Activated CD8-positive, alpha-beta memory T cell treated with anti-CD3 and anti-CD28 coated beads, Interleukin-2, amount 10 ng/mL, durations not matched to agents 7 days and 5 days (primary cell): ENCODE results near the gene PEDS1. TPM values are rescaled to one million over a fixed set of nuclear protein-coding genes. Genes with fewer than 3 reads are reported as not detected.
"Not testable (repeated sequence)": the region's sequence is repeated elsewhere in the genome, so short reads cannot be mapped to it uniquely, and the experiment has no call there.

ENCODE experiments used
- ATAC-seq: fragments of 150-1000 bp; cut with Tn5 transposase; one replicate; pipeline ENCODE4 v1.10.0; 2021; ENCODE audit warnings: moderate library complexity
- CTCF ChIA-PET: fragments of 350-600 bp; sonication (Branson Sonifier 250); formaldehyde crosslinking; loops from one replicate; lab custom pipeline; 2021; ENCODE audit warnings: antibody characterized with exemption; lab: Charles Lee
- DNase-seq: peaks from one replicate; pipeline ENCODE4 v3.0.0-alpha.2; 2020
- H3K27ac Mint-ChIP-seq: one replicate; pipeline ENCODE4 v1.8.0; 2021; ENCODE audit warnings: mild to moderate bottlenecking, mixed read lengths
- H3K27me3 Mint-ChIP-seq: one replicate; pipeline ENCODE4 v1.8.0; 2021; ENCODE audit warnings: mixed read lengths
- H3K36me3 Mint-ChIP-seq: one replicate; pipeline ENCODE4 v1.8.0; 2021; ENCODE audit warnings: mild to moderate bottlenecking, mixed read lengths
- H3K4me1 Mint-ChIP-seq: one replicate; pipeline ENCODE4 v1.8.0; 2021; ENCODE audit warnings: mixed read lengths
- H3K4me3 Mint-ChIP-seq: one replicate; pipeline ENCODE4 v1.8.0; 2021; ENCODE audit warnings: mild to moderate bottlenecking, moderate library complexity, mixed read lengths
- H3K9me3 Mint-ChIP-seq: one replicate; pipeline ENCODE4 v1.8.0; 2022; ENCODE audit warnings: low read depth, mixed read lengths
- total RNA-seq, 2 experiments: library from RNA; stranded (reverse); gene quantifications; one replicate each; pipeline ENCODE4 v1.2.3, GENCODE V29; 2021

PEDS1 gene
- total RNA-seq = 10 to 100 TPM; 24.2 to 25.4 TPM

DNA sequence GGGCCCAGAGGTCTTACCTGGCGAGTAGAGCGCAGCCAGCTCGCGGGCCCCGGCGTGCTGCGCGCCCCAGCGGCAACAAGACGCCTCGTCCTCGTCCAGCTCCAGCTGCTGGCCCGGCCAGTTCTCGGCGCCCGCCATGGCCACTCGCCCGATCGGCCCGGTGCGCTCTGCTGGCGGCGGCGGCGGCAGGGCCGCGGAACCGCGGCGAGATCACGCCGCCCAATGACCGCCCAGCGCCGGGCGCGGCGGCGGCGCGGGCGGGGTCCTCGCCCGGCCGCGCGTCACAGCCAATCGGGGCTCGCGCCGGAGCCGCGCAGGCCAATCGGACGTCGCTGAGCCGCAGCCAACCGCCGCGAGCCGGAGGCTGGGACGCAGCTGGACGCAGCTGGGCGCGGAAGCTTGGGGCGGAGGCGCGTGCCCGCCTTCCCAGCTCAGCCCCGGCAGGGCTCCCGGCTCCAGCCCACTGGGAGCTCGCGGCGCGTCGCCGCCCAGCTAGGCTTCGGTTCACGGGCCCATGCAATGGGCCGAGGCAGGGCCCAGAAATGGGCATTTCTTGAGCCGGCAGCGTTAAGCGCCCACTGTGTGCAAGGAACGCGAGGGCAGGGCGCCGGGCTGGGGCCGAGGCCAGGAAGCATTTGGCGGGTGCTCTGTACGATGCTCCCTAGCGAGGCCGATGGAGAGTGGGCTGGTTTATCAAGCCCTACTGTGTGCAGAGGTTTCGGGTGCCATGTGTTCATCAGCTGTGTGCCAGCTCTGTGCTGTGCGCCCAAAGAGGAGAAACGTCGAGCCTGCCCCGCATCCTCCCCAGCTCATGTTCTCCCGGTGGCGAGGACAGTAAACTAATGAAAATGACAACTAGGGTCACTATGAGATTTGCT, at the start of gene PEDS1:
Gene PEDS1, minus strand, starts transcription at position 224 of the 878 bp plus-strand sequence. Its CDS starts 86 bp downstream, at position 138.
- H3K27ac Mint-ChIP-seq = peak within 1 kb of the TSS; percentile 88
- no peaks in the 10 kb centered on the region for H3K9me3 Mint-ChIP-seq
- H3K4me3 Mint-ChIP-seq = peak within 1 kb of the TSS; percentile 89
- ATAC-seq (peak; percentile 98), DNase-seq (peak; percentile 90)
- H3K4me1 Mint-ChIP-seq = peaks cover 37% of the 10 kb centered on the region
- CTCF ChIA-PET = interaction anchor here (0.6 to 6.0 kb wide), 21 partner anchors 9 to 334 kb away, joined by 3 to 67 read pairs (median 6); partner anchors contain the start of gene UBE2V1
- peaks cover 8% of the 10 kb centered on the region for H3K36me3 Mint-ChIP-seq
- H3K27me3 Mint-ChIP-seq = no peaks in the 10 kb centered on the region

DNA sequence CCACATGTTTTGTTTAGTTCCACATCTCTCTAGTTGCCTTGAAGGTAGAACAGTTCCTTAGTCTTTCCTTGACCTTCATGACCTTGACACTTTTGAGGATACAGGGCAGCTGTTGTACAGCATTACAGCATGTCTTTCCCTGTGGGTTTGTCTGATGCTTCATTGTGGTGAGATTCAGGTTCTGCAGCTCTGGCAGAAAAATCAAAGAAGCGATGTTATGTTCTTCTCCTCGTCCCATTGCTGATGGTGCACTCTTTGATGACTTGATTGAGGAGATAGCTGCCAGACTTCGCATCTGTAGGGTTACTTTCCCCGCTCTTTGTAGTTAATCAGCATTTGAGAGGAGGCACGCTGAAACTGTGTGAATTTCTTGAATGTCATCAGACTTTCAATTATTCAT, 49.2 kb upstream of the PEDS1 start:
- no peak overlapping the region for H3K27ac Mint-ChIP-seq

DNA sequence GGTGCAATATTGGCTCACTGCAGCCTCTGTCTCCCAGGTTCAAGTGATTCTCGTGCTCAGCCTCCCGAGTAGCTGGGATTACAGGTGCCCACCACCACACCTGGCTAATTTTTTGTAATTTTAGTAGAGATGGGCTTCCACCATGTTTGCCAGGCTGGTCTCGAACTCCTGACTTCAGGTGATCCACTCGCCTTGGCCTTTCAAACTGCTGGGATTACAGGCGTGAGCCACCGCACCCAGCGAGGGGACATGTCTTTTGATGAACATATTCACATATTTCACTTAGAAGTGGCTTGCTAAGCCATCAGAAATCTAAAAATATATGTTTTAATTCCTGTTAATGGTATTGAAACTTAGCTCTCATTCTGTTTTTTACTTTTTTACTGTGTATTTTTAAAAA, 48.2 kb upstream of the PEDS1 start:
- CTCF ChIA-PET = interaction anchor here (1.5 kb wide), 1 partner anchor 23 kb away, joined by 4 read pairs; no protein-coding TSS in a partner anchor
- not testable (repeated sequence) for H3K4me3 Mint-ChIP-seq, H3K27ac Mint-ChIP-seq, H3K36me3 Mint-ChIP-seq, H3K4me1 Mint-ChIP-seq, H3K27me3 Mint-ChIP-seq, H3K9me3 Mint-ChIP-seq, ATAC-seq, DNase-seq

More for the DNA sequence above, 49.2 kb upstream of the PEDS1 start:
- Mint-ChIP-seq H3K9me3 (peaks cover 2% of the 10 kb centered on the region), H3K36me3 (peaks cover 3% of the 10 kb centered on the region), H3K27me3 (peaks cover 7% of the 10 kb centered on the region), H3K4me3 (no peak overlapping the region), H3K4me1 (no peaks in the 10 kb centered on the region)
- CTCF ChIA-PET = no interaction called here
- no peak for DNase-seq
- ATAC-seq = no peak

DNA sequence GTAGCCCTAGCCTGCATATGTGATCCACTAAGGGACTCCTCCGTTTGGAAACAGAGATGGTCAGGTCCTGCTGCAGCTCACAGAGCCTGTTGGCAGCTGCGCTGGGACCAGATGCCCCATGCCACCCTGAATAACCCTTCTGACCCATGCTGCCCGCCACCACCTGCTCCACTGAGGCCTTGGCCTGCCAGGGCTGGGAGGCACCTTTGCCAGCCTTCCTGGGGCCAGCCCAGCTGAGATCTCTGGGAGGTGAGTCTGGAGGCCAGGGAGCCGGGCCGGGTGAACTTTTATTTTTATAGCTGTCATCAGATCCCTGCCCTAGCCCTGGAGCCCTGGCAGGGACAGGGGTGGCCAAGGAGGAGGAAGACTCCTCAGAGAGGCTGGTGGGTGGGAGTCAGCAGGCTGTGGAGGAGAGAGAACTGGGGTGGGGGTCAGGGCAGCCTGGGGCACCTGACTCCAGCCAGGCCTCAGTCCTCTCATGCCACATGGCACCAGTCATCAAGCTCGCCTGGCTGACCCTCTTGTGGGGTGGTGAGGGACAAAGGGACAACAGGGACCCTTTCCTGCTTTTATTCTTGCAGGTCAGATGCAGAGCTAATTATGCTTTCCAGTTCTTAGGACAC, 47.1 kb upstream of the PEDS1 start:
- Mint-ChIP-seq H3K4me1 (no peaks in the 10 kb centered on the region), H3K9me3 (peaks cover 2% of the 10 kb centered on the region), H3K27ac (no peak overlapping the region), H3K36me3 (peaks cover 3% of the 10 kb centered on the region), H3K4me3 (no peak overlapping the region), H3K27me3 (peaks cover 5% of the 10 kb centered on the region)
- DNase-seq = no peak
- CTCF ChIA-PET = interaction anchor here (1.5 to 1.7 kb wide), 2 partner anchors 12 to 22 kb away, joined by 4 read pairs; no protein-coding TSS in a partner anchor
- no peak for ATAC-seq

DNA sequence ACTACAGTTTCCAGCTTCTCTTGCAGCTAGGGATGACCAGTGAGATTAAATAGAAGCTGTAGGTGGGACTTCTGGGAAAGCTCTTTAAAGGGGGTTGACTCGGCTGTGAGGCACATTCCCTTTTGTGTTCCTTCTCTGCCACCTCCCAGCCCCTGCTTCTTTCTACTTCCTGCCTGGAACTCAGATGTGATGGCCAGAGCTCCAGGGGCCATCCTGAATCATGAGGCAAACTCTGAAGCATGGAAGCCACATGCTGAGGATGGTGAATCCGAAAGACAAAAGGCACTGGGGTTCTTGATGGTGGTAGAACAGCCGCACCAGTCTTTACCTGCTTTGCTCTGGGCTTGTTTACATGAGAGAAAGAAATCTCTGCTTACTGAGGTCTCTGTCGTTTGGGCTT, 46.2 kb upstream of the PEDS1 start:
- DNase-seq (no peak), ATAC-seq (no peak)
- CTCF ChIA-PET = interaction anchor here (0.8 to 1.7 kb wide), 6 partner anchors 9 to 389 kb away, joined by 3 to 6 read pairs (median 3); no protein-coding TSS in a partner anchor
- H3K4me1 Mint-ChIP-seq = peaks cover 2% of the 10 kb centered on the region
- H3K4me3 Mint-ChIP-seq = no peak overlapping the region
- H3K27ac Mint-ChIP-seq = no peak overlapping the region
- peaks cover 2% of the 10 kb centered on the region for H3K9me3 Mint-ChIP-seq
- H3K27me3 Mint-ChIP-seq = peaks cover 5% of the 10 kb centered on the region
- H3K36me3 Mint-ChIP-seq = peaks cover 3% of the 10 kb centered on the region

DNA sequence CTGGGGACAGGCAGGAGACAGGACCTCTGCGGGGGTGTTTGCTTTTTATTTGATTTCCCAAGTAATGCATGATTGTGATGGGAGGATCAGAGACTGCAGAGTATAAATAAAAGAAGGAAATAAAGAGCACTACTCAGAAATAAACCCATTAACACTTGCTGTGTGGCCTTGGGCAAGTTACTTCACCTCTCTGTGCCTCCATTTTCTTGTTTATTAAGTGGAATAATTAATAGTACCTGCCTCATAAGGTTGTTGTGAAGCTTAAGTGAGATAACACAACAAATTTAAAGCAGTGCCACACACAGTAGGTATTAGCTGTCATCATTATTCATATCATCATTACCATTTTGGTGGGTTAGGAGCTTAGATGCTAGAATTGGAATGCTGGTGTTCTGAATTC, 45.2 kb upstream of the PEDS1 start:
- Mint-ChIP-seq H3K9me3 (no peaks in the 10 kb centered on the region), H3K36me3 (peaks cover 5% of the 10 kb centered on the region), H3K4me3 (no peak overlapping the region), H3K4me1 (peaks cover 8% of the 10 kb centered on the region), H3K27me3 (peaks cover 3% of the 10 kb centered on the region), H3K27ac (no peak overlapping the region)
- CTCF ChIA-PET = interaction anchor here (1.0 to 1.7 kb wide), 2 partner anchors 48 to 265 kb away, joined by 3 to 6 read pairs; no protein-coding TSS in a partner anchor
- DNase-seq (no peak), ATAC-seq (no peak)

DNA sequence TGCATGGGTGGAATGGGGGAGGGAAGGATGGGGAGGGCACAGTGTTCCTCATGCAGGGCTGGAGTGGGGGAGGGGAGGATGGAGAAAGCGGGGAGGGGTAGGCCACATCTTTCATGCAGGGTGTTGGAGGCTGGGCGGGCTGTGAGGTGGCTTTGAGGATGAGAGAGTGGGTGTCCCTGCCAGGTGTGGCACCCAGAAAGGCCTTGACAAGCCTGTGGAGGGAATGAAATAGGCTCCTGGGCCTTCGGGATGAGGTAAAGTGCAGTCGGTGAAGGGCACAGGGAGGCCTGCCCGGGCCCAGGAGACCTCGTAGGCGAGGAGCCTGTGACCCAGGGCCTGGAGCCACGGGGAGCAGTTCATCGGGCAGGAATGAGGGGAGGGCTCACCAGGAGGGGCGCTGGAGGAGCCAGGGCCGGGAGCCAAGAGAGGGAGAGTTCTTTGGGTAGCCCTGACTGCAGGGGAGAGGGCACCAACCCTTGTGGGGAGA, 44.7 kb upstream of the PEDS1 start:
- DNase-seq (no peak), ATAC-seq (no peak)
- Mint-ChIP-seq H3K4me3 (no peak overlapping the region), H3K27ac (no peak overlapping the region), H3K27me3 (peaks cover 3% of the 10 kb centered on the region), H3K9me3 (no peaks in the 10 kb centered on the region), H3K4me1 (peaks cover 13% of the 10 kb centered on the region), H3K36me3 (peaks cover 8% of the 10 kb centered on the region)
- CTCF ChIA-PET = interaction anchor here (1.7 kb wide), 1 partner anchor 265 kb away, joined by 6 read pairs; no protein-coding TSS in a partner anchor

DNA sequence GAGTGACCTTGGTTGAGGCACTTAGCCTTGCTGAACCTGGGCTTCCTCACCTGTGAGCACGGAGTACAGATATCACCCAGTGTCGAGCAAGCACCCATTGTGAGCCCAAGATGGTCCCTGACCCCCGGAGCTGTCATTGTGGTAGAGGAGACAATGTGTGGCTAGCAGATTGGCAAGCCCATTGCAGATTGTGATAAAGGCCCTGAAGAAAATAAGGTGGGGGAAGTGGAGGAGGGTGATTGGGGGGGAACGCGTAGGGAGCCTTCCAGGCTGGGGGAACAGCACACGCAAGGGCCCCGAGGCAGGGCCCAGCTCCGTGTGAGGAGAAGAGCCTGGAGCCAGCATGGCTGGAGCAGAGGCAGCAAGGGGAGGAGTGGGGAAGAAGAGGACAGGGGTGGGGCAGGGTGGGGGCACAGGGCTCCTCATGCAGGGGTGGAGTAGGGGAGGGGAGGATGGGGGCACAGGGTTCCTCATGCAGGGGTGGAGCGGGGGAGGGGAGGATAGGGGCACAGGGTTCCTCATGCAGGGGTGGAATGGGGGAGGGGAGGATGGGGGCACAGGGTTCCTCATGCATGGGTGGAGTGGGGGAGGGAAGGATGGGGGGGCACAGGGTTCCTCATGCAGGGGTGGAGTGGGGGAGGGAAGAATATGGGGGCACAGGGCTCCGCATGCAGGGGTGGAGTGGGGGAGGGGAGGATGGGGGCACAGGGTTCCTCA, 44.1 kb upstream of the PEDS1 start:
- peaks cover 17% of the 10 kb centered on the region for H3K4me1 Mint-ChIP-seq
- peaks cover under 1% of the 10 kb centered on the region for H3K27me3 Mint-ChIP-seq
- H3K4me3 Mint-ChIP-seq = no peak overlapping the region
- no peak overlapping the region for H3K27ac Mint-ChIP-seq
- DNase-seq (no peak), ATAC-seq (no peak)
- CTCF ChIA-PET = interaction anchor here (1.0 kb wide), 1 partner anchor 18 kb away, joined by 3 read pairs; no protein-coding TSS in a partner anchor
- H3K9me3 Mint-ChIP-seq = no peaks in the 10 kb centered on the region
- peaks cover 13% of the 10 kb centered on the region for H3K36me3 Mint-ChIP-seq

DNA sequence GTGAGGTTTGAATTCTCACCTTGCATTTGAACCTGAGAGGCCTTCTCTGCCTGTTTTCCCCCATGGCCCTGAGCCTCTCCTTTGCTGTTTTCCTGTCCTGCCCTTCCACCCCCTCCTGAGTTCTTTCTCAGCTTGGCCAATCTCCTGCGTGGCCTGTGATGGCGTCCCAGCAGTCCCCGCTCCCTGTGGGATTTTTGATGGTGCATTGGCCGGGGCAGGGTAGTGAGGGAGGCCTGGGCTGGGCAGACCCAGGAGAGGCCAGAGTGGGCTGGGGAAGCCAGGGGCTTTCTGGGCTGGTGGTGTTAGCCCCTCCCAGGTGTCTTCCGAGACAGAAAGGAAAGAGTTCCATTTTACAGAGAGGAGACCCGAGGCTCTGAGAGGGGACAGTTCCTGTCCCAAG, 43.4 kb upstream of the PEDS1 start:
- CTCF ChIA-PET = interaction anchor here (1.0 kb wide), 1 partner anchor 18 kb away, joined by 3 read pairs; no protein-coding TSS in a partner anchor
- Mint-ChIP-seq H3K9me3 (no peaks in the 10 kb centered on the region), H3K4me3 (no peak overlapping the region), H3K4me1 (peaks cover 17% of the 10 kb centered on the region), H3K27ac (no peak overlapping the region), H3K27me3 (no peaks in the 10 kb centered on the region), H3K36me3 (peaks cover 14% of the 10 kb centered on the region)
- ATAC-seq (no peak), DNase-seq (no peak)

DNA sequence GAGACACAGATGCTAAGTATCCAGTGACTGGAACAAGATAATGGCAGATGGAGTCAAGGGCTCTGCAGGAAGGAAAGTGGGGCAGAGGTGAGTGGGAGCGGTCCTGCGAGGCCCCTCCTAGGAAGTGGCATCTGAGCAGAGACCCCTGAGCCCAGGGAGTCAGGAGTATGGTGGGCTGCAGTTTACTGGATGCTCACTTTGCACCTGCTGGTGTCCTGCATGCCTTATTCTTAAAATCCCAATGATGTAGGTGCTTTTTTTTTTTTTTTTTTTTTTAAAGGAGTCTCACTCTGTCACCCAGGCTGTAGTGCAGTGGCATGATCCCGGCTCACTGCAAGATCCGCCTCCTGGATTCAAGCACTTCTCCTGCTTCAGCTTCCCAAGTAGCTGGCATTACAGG, 42.7 kb upstream of the PEDS1 start:
- Mint-ChIP-seq H3K27me3 (no peaks in the 10 kb centered on the region), H3K4me1 (peaks cover 17% of the 10 kb centered on the region), H3K27ac (peak overlapping the region; percentile 33), H3K9me3 (no peaks in the 10 kb centered on the region), H3K36me3 (peaks cover 14% of the 10 kb centered on the region), H3K4me3 (no peak overlapping the region)
- CTCF ChIA-PET = interaction anchor here (1.0 kb wide), 1 partner anchor 17 kb away, joined by 3 read pairs; no protein-coding TSS in a partner anchor
- ATAC-seq (no peak), DNase-seq (no peak)

DNA sequence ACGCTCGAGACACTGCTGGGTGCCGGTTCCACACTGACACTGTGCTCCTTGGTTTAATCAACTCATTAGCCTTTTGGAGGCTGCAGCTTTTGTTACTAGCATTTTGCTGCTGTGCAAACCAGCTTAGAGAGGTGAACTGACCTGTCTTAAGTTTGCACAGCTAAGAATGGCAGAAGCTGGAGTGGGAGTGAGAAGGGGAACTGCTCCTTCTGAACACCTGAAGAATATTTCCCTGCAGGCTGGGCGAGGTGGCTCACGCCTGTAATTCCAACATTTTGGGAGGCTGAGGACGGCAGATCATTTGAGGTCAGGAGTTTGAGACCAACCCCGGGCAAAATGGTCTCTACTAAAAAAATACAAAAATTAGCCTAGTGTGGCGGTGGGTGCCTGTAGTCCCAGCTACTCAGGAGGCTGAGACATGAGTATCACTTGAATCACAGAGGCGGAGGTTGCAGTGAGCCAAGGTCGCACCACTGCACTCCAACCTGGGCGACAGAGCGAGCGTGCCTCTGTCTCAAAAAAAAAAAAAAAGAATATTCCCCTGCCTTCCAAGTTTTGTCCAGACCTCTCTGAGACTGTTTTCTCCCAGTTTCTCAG, 42.1 kb upstream of the PEDS1 start:
- ATAC-seq = no peak
- DNase-seq = no peak
- H3K27ac Mint-ChIP-seq = no peak overlapping the region

DNA sequence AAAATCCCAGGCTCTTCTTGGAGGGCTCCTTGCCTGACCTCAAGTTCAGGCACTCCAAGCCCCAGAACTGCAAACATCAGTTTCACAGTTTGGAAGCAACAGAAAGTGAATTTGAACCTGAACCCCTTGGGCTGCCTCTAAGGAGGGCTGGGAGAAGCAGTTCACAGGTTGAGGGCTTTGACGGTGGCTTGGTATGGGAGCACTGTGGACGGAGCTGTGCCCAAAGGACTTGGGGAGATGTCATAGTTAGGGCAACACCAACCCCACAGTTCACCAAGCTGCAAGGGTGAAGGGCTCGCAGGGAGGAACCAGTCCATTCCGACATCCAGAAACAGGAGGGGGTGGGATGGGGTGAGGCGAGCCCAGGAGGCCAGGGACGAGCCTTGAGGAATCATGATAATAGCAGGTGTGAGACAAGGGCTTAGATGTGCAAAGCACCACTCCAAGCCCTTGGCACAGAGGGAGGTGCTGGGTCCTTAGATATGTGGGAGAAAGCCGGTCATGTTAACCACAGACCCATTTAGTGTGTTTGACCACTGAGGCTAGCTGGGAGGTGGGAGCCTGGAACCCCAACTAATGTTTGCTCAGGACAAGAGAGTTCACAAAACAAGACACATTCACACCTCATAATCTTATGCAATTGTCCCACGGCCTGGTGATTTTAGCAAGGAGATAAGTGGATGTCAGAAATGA, 41.5 kb upstream of the PEDS1 start:
- no peaks in the 10 kb centered on the region for H3K9me3 Mint-ChIP-seq
- H3K36me3 Mint-ChIP-seq = peaks cover 14% of the 10 kb centered on the region
- no peak for ATAC-seq
- H3K4me3 Mint-ChIP-seq = no peak overlapping the region
- CTCF ChIA-PET = no interaction called here
- H3K27ac Mint-ChIP-seq = peak overlapping the region; percentile 22
- H3K27me3 Mint-ChIP-seq = no peaks in the 10 kb centered on the region
- peaks cover 17% of the 10 kb centered on the region for H3K4me1 Mint-ChIP-seq
- no peak for DNase-seq

More for the DNA sequence above, 42.1 kb upstream of the PEDS1 start:
- Mint-ChIP-seq H3K36me3 (peaks cover 14% of the 10 kb centered on the region), H3K27me3 (no peaks in the 10 kb centered on the region), H3K4me1 (peaks cover 17% of the 10 kb centered on the region), H3K4me3 (no peak overlapping the region), H3K9me3 (no peaks in the 10 kb centered on the region)
- CTCF ChIA-PET = no interaction called here
